IMR-90 (cell line): ENCODE measurements around the gene ITGA3. TPM values are rescaled to one million over a fixed set of nuclear protein-coding genes. Genes with fewer than 3 reads are reported as not detected.

Experiments used
- ATAC-seq: fragments of 200-7000 bp; cut with Tn5 transposase; 2 replicates; pipeline ENCODE4 v1.9.1; 2020; ENCODE audit warnings: low read depth, mild to moderate bottlenecking, moderate library complexity
- BruUV-seq: library from RNA; stranded (reverse); fragments of 400-500 nt; replicated peaks from 2 replicates; lab custom pipeline; 2021; lab: Mats Ljungman, UMichigan
- CTCF ChIA-PET: fragments of 300-600 bp; formaldehyde crosslinking; extraction: SDS; loops from one replicate; lab custom pipeline; 2021; ENCODE audit warnings: antibody characterized with exemption; lab: Yijun Ruan, JAX
- POLR2A ChIA-PET: fragments of 300-600 bp; sonication (Branson Sonifier 250); formaldehyde crosslinking; loops from one replicate; lab custom pipeline; 2022; ENCODE audit warnings: antibody characterized with exemption; ENCODE audit not compliant: unreplicated experiment; lab: Charles Lee
- DNase-seq: peaks from one replicate; pipeline ENCODE4 v3.0.0; 2013
- H2AFZ ChIP-seq: replicated peaks from 2 replicates; pipeline ENCODE3; 2013; ENCODE audit warnings: low read length, mild to moderate bottlenecking; ENCODE audit not compliant: poor library complexity
- H2AK5ac ChIP-seq: 2 replicates; pipeline ENCODE4 v1.6.1; 2013; ENCODE audit warnings: low read depth, low read length, inconsistent platforms
- H2AK9ac ChIP-seq: replicated peaks from 2 replicates; pipeline ENCODE3; 2013; ENCODE audit warnings: mild to moderate bottlenecking, low read depth, low read length, moderate library complexity; ENCODE audit not compliant: poor library complexity
- H2BK120ac ChIP-seq: 2 replicates; pipeline ENCODE4 v1.6.1; 2013; ENCODE audit warnings: low read depth, low read length, inconsistent platforms
- H2BK15ac ChIP-seq: 3 replicates; pipeline ENCODE4 v1.6.1; 2013; ENCODE audit warnings: low read depth, low read length, inconsistent platforms
- H2BK20ac ChIP-seq: 2 replicates; pipeline ENCODE4 v1.6.1; 2013; ENCODE audit warnings: low read depth, mild to moderate bottlenecking, inconsistent platforms, low read length, moderate library complexity
- H2BK5ac ChIP-seq: 2 replicates; pipeline ENCODE4 v1.6.1; 2013; ENCODE audit warnings: mild to moderate bottlenecking, low read depth, low read length, inconsistent platforms; ENCODE audit not compliant: poor library complexity, severe bottlenecking
- H3K14ac ChIP-seq: replicated peaks from 2 replicates; pipeline ENCODE4 v1.6.1; 2013; ENCODE audit warnings: low read depth, low read length, inconsistent platforms
- H3K18ac ChIP-seq: 2 replicates; pipeline ENCODE4 v1.6.1; 2013; ENCODE audit warnings: low read depth, low read length, control low read depth
- H3K23ac ChIP-seq: 2 replicates; pipeline ENCODE4 v1.6.1; 2013; ENCODE audit warnings: low read depth, low read length, inconsistent platforms
- H3K27ac ChIP-seq: 2 replicates; pipeline ENCODE4 v1.5.1; 2013; ENCODE audit warnings: mild to moderate bottlenecking, control low read depth, low read length; ENCODE audit not compliant: insufficient read depth
- H3K27me3 ChIP-seq: 2 replicates; pipeline ENCODE4 v1.6.1; 2013; ENCODE audit warnings: low read length; ENCODE audit not compliant: control insufficient read depth, insufficient read depth
- H3K36me3 ChIP-seq: 2 replicates; pipeline ENCODE4 v1.6.1; 2013; ENCODE audit warnings: low read length, mixed read lengths; ENCODE audit not compliant: control insufficient read depth, insufficient read depth
- H3K4ac ChIP-seq: 2 replicates; pipeline ENCODE4 v1.6.1; 2013; ENCODE audit warnings: low read depth, low read length, inconsistent platforms
- H3K4me1 ChIP-seq: 2 replicates; pipeline ENCODE4 v1.6.1; 2013; ENCODE audit warnings: low read length, mixed read lengths; ENCODE audit not compliant: control insufficient read depth, insufficient read depth
- H3K4me2 ChIP-seq: 2 replicates; pipeline ENCODE4 v1.6.1; 2013; ENCODE audit warnings: low read depth, mild to moderate bottlenecking, control low read depth, low read length, moderate library complexity
- H3K4me3 ChIP-seq: 2 replicates; pipeline ENCODE4 v1.5.1; 2013; ENCODE audit warnings: low read depth, mild to moderate bottlenecking, control low read depth, low read length, moderate library complexity; ENCODE audit not compliant: insufficient read depth
- H3K56ac ChIP-seq: 2 replicates; pipeline ENCODE4 v1.6.1; 2013; ENCODE audit warnings: low read length, inconsistent platforms; ENCODE audit not compliant: insufficient read depth; ENCODE audit errors: extremely low read depth
- H3K79me1 ChIP-seq, 2 experiments: 2 replicates each; pipeline ENCODE4 v1.6.1; 2013; ENCODE audit warnings: low read length in 2 of 2, inconsistent platforms in 1 of 2, low read depth in 1 of 2
- H3K9ac ChIP-seq: 2 replicates; pipeline ENCODE4 v1.6.1; 2013; ENCODE audit warnings: low read depth, low read length, control low read depth
- H3K9me1 ChIP-seq: 2 replicates; pipeline ENCODE4 v1.6.1; 2013; ENCODE audit warnings: low read length, inconsistent platforms; ENCODE audit not compliant: insufficient read depth
- H3K9me3 ChIP-seq: 2 replicates; pipeline ENCODE4 v1.6.1; 2013; ENCODE audit warnings: low read length; ENCODE audit not compliant: control insufficient read depth, insufficient read depth
- H4K20me1 ChIP-seq: 2 replicates; pipeline ENCODE4 v1.6.1; 2013; ENCODE audit warnings: low read length, inconsistent platforms; ENCODE audit not compliant: insufficient read depth
- H4K5ac ChIP-seq: 2 replicates; pipeline ENCODE4 v1.6.1; 2013; ENCODE audit warnings: mild to moderate bottlenecking, low read depth, low read length, control low read depth
- H4K8ac ChIP-seq, 2 experiments: 2 replicates each; pipeline ENCODE4 v1.6.1; 2013; ENCODE audit warnings: low read depth in 2 of 2, low read length in 2 of 2, control low read depth in 1 of 2, inconsistent platforms in 1 of 2
- H4K91ac ChIP-seq: 2 replicates; pipeline ENCODE4 v1.6.1; 2013; ENCODE audit warnings: low read depth, low read length, inconsistent platforms; ENCODE audit not compliant: insufficient read depth
- CEBPB ChIP-seq: IDR thresholded peaks from 2 replicates; pipeline ENCODE4 v1.6.1; 2012; ENCODE audit warnings: low read depth, low read length, improper control_type of control experiment
- CTCF ChIP-seq: conservative IDR thresholded peaks from 2 replicates; pipeline ENCODE4 v1.5.1; 2012; ENCODE audit warnings: mild to moderate bottlenecking, low read depth, low read length, improper control_type of control experiment
- WGBS, 2 experiments: methylation state at CpG; one replicate each; pipeline versions ENCODE4 v1.1.5 to v1.1.7; 2013; ENCODE audit warnings: missing lambda C conversion rate in 2 of 2; ENCODE audit not compliant: insufficient read length in 1 of 2; ENCODE audit errors: extremely low coverage in 2 of 2; 5-methylcytosine and 5-hydroxymethylcytosine counted together
- dilution Hi-C: fragments of 300-500 bp; cut with HindIII; formaldehyde crosslinking; loops from one replicate; pipeline ENCODE4 v1.14.3; 2018; ENCODE audit warnings: low sequenced_read_pairs; ENCODE audit not compliant: unreplicated experiment
- in situ Hi-C: fragments of 300-500 bp; cut with MboI; formaldehyde crosslinking; loops from 3 replicates; pipeline ENCODE4 v1.14.3; 2019; ENCODE audit warnings: low sequenced_read_pairs, inconsistent platforms, mixed read lengths
- intact Hi-C: fragments of 100-400 bp; cut with micrococcal nuclease; formaldehyde crosslinking; loops from 2 replicates; pipeline ENCODE4 v1.10.0; 2022
- polyA plus RNA-seq, 3 experiments: library from polyadenylated mRNA; depleted of rRNA; stranded (reverse); fragments of >200 nt; gene quantifications; 2 replicates each; pipeline ENCODE4 v1.2.3, GENCODE V29; 2012; ENCODE audit warnings: low replicate concordance in 1 of 3
- total RNA-seq: library from RNA; depleted of rRNA; stranded (reverse); fragments of >200 nt; gene quantifications from 2 replicates; pipeline ENCODE4 v1.2.3, GENCODE V29; 2012

The ITGA3 gene
- total and polyA plus RNA-seq, 2 of the 4 experiments (the other 2 are of a cell fraction): 78.0 to 202 TPM

DNA sequence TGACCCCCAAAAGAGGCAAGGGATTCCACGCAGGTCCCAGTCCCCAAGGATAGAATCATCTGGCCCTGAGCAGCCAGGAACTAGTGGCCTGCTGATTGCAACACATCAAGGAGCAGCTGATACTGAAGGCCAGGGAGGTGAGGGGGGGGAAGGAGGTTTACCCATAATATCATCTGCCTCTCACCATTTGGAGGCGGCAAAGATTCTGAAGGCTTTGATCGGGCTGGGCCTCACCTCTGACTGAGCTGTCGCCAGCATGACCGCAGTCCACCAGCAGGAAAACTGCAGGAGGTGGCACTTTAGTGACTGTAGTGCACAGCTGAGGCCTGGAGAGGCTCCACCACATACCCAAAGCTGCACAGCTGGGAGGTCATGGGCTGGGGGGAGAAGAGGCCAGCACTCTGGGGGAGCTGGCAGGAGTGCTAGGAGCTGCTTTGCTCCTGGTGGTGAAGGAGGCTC lies 20.5 kb upstream of the ITGA3 start:
- Histone ChIP-seq H3K79me1 (peaks cover 0 to 7% of the 10 kb centered on the region in 2 experiments; a peak in 1 of 4 replicates), H3K23ac (peak overlapping the region; percentile 46; the same call in 1 of the 2 replicates), H3K36me3 (no peaks in the 10 kb centered on the region), H4K91ac (peak overlapping the region; percentile 56), H3K9me1 (peaks cover 20% of the 10 kb centered on the region), H3K4me2 (no peak overlapping the region), H2BK15ac (0 out of 3 replicates have a peak overlapping the region, but pooled peaks have one; percentile 41), H3K4ac (peak overlapping the region; percentile 72), H3K4me1 (peaks cover 38% of the 10 kb centered on the region), H4K5ac (peak overlapping the region; percentile 62; the same call in 1 of the 2 replicates), H3K14ac (peak overlapping the region; percentile 73), H4K8ac (peak overlapping the region in 1 of 2 experiments; percentile 53; a peak in 2 of 4 replicates), H2BK5ac (peak overlapping the region; percentile 1), H2BK120ac (peak overlapping the region; percentile 77), H3K4me3 (no peak overlapping the region), H3K27ac (0 out of 2 replicates have a peak overlapping the region, but pooled peaks have one; percentile 2), H3K18ac (peak overlapping the region; percentile 24; the same call in 1 of the 2 replicates), H2BK20ac (peak overlapping the region; percentile 38), H3K9ac (no peak overlapping the region), H4K20me1 (no peaks in the 10 kb centered on the region), H2AK5ac (peak overlapping the region; percentile 98), H2AK9ac (peak overlapping the region; percentile 79), H2AFZ (peak overlapping the region; percentile 49), H3K27me3 (no peaks in the 10 kb centered on the region), H3K9me3 (no peaks in the 10 kb centered on the region), H3K56ac (no peak overlapping the region; the same call in 1 of the 2 replicates)
- 71% methylated on average over 3 of the region's 5 CpGs; no CpG with 5 or more reads in 1 of the 2 experiments for WGBS, 2 experiments
- in situ Hi-C loops: no loop called here
- ChIA-PET POLR2A (no interaction called here), CTCF (interaction anchor here (0.7 to 1.3 kb wide), 2 partner anchors 21 to 59 kb away, joined by 3 to 4 read pairs; no protein-coding TSS in a partner anchor)
- intact Hi-C loops: loop anchor here (10.0 kb wide), 1 partner anchor 269 kb away; no protein-coding TSS in a partner anchor
- TF ChIP-seq CTCF: no peak
- peak; percentile 76 for TF ChIP-seq CEBPB
- dilution Hi-C loops: no loop called here
- ATAC-seq: no peak
- DNase-seq: no peak
- no TSS peak for BruUV-seq
